ACC112 (cell line): ENCODE data around the gene METTL26.

Experiments
- H2AFZ ChIP-seq: fragments of 200-600 bp; sonication (generic); one replicate; pipeline ENCODE4 v1.6.0; 2017; ENCODE audit warnings: antibody characterized with exemption, low read length; ENCODE audit not compliant: unreplicated experiment
- H3K27ac ChIP-seq: fragments of 200-600 bp; sonication (generic); 2 replicates; pipeline ENCODE4 v1.5.1; 2014; ENCODE audit warnings: low read depth, mild to moderate bottlenecking, antibody characterized with exemption, low read length, moderate library complexity
- H3K27me3 ChIP-seq: fragments of 200-600 bp; sonication (generic); 2 replicates; pipeline ENCODE4 v1.6.1; 2014; ENCODE audit warnings: mild to moderate bottlenecking, antibody characterized with exemption, low read length, moderate library complexity, mixed read lengths; ENCODE audit not compliant: insufficient read depth
- H3K36me3 ChIP-seq: fragments of 200-600 bp; sonication (generic); 2 replicates; pipeline ENCODE4 v1.6.1; 2016; ENCODE audit warnings: mild to moderate bottlenecking, antibody characterized with exemption, low read length, moderate library complexity, mixed read lengths; ENCODE audit not compliant: insufficient read depth
- H3K4me1 ChIP-seq: fragments of 200-600 bp; sonication (generic); one replicate; pipeline ENCODE4 v1.6.1; 2016; ENCODE audit warnings: low read length, mixed read lengths; ENCODE audit not compliant: insufficient read depth, unreplicated experiment, control insufficient read depth
- H3K4me3 ChIP-seq: fragments of 200-600 bp; sonication (generic); 2 replicates; pipeline ENCODE4 v1.5.1; 2014; ENCODE audit warnings: mild to moderate bottlenecking, low read depth, low read length
- H3K79me2 ChIP-seq: fragments of 200-600 bp; sonication (generic); one replicate; pipeline ENCODE4 v1.6.0; 2016; ENCODE audit warnings: low read length; ENCODE audit not compliant: control insufficient read depth, unreplicated experiment, insufficient read depth

The METTL26 gene

DNA sequence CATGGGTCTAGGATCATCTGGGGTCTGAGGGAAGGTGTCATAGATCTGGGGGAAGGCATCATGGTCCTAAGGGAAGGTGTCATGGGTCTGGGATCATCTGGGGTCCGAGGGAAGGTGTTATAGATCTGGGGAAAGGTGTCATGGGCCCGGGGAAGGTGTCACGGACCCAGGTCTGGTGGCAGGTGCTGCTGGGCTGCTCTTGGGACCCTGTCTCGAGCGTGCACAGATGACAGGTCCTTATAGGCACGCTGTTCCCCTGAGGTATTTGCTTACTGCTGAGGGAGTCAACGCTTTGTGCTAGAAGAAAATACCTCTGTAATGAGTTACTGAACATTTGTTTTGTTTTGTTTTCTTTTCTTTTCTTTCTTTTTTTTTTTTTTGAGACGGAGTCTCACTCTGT lies 44.9 kb downstream of the METTL26 start:
- Histone ChIP-seq H3K36me3 (0 out of 2 replicates have a peak, but pooled peaks cover under 1% of the 10 kb centered on the region), H3K4me3 (peak overlapping the region; percentile 99), H3K4me1 (peaks cover 12% of the 10 kb centered on the region), H3K27ac (no peak overlapping the region), H3K27me3 (no peaks in the 10 kb centered on the region), H3K79me2 (peaks cover 43% of the 10 kb centered on the region), H2AFZ (no peak overlapping the region)

DNA sequence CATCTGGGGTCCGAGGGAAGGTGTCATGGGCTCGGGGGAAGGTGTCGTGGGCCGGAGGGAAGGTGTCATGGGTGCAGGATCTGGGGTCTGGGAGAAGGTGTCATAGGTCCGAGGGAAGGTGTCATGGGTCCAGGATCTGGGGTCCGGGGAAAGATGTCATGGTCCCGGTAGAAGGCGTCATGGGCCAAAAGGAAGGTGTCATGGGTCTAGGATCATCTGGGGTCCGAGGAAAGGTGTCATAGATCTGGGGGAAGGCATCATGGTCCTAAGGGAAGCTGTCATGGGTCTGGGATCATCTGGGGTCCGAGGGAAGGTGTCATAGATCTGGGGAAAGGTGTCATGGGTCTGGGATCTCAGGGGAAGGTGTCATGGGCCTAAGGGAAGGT lies 45.3 kb downstream of the METTL26 start:
- no peak overlapping the region for H3K27ac ChIP-seq
- H3K27me3 ChIP-seq, result no peaks in the 10 kb centered on the region
- H3K36me3 ChIP-seq, result no peaks in the 10 kb centered on the region
- H3K4me3 ChIP-seq, result peak overlapping the region; percentile 99
- H2AFZ ChIP-seq, result no peak overlapping the region
- H3K79me2 ChIP-seq, result peaks cover 41% of the 10 kb centered on the region
- H3K4me1 ChIP-seq, result peaks cover 16% of the 10 kb centered on the region

DNA sequence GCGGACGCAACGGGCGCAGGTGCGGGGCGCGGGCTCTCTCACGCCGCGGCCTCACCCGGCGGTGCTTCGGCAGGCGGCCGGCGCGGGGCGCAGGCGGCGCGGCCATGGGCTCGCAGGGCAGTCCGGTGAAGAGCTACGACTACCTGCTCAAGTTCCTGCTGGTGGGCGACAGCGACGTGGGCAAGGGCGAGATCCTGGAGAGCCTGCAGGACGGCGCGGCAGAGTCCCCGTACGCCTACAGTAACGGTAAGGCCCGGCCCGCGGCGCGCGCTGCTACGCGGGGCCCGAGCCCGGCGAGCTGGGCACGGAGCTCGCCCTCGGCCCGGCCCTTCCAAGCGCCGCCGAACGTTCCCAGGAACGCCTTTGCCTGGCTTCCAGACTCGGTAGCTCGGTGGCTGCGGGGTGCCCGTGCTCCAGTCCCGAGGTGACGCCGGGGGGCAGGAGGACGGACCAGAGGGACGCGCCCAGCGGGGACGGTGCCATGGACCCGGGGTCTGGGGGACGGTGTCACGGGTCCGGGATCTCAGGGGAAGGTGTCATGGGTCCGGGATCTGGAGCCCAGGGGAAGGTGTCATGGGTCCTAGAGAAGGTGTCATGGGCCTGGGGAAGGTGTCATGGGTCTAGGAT lies 45.8 kb downstream of the METTL26 start:
- no peaks in the 10 kb centered on the region for H3K36me3 ChIP-seq
- H3K27ac ChIP-seq, result no peak overlapping the region
- H3K4me3 ChIP-seq, result peak overlapping the region; percentile 99
- no peaks in the 10 kb centered on the region for H3K27me3 ChIP-seq
- H2AFZ ChIP-seq, result peak overlapping the region; percentile 87
- H3K79me2 ChIP-seq, result peaks cover 41% of the 10 kb centered on the region
- peaks cover 16% of the 10 kb centered on the region for H3K4me1 ChIP-seq

DNA sequence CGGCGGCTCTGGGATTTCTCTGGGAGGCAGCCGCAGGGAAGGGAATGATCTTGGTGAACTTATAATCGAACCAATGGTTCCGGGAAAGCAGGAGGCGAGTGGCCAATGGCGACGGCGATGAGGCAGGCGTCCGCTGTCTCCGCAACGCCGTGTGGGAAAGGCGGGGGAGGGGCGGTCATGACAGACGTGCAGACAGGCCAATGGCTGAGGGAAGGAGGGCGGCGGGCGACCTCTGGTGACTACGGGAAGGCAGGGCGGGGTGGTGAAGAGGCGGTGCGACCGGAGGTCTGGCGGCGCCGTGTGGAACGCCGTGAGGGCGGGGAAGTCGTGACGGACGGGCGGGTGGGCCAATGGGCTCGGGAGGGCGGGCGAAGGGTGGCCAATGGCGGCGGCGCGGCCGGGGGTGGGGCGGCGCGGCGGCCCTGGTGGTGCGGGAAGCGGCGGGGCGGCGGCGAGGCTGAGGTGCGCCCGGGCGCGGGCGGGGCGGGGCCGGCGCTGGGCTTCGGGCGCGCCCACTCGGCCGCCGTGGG lies 46.4 kb downstream of the METTL26 start, which contains the start of gene RAB40C:
TSS of gene RAB40C (plus strand) at position 409 of the 530 bp plus-strand sequence. CDS start 226 bp downstream, outside the sequence.
- Histone ChIP-seq H2AFZ (peak within 1 kb of the TSS; percentile 95), H3K79me2 (peaks cover 41% of the 10 kb centered on the region), H3K4me1 (peaks cover 16% of the 10 kb centered on the region), H3K36me3 (no peaks in the 10 kb centered on the region), H3K4me3 (peak within 1 kb of the TSS; percentile 100), H3K27me3 (no peaks in the 10 kb centered on the region), H3K27ac (peak within 1 kb of the TSS; percentile 93)

DNA sequence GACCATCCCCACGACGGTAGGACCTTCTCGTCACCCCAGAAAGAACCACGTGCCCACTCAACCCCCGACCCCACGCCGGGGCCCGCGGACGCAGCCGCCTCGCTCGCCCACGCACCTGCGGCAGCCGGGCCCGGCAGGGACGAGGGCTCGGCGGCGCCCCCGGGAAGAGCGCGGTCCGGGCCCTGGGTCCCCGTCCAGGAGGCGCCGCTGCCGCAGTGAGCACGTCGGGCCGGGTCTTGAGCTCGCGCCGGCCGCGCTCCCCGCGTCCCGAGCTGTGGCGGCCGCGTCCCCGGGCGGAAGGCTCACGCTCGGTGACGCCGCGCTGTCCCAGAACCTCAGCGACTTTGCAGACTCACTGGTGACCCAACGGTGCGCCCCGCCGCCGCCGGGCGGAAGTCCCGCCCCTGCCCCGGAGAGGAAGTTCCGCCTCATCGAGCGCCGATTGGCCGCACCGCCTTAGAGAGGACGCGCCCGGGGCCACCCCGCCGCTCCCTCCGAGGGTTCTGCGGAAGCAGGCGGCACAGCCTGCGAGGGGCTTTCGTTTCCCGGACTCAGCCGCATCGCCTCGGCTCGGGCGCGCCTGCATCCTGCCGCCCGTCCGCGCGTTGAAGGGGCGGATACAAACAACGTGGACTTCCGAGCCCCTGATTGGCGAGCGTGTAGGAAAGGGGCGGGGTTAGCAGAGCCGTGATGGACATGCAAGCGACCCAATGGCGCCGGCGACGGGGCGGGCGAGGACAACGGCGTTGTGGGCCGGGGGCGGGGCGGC lies 47.0 kb downstream of the METTL26 start:
- H3K36me3 ChIP-seq, result no peaks in the 10 kb centered on the region
- H3K4me3 ChIP-seq, result peak overlapping the region; percentile 100
- H3K27ac ChIP-seq, result peak overlapping the region; percentile 93
- peak overlapping the region; percentile 95 for H2AFZ ChIP-seq
- H3K27me3 ChIP-seq, result no peaks in the 10 kb centered on the region
- H3K4me1 ChIP-seq, result peaks cover 16% of the 10 kb centered on the region
- H3K79me2 ChIP-seq, result peaks cover 36% of the 10 kb centered on the region

DNA sequence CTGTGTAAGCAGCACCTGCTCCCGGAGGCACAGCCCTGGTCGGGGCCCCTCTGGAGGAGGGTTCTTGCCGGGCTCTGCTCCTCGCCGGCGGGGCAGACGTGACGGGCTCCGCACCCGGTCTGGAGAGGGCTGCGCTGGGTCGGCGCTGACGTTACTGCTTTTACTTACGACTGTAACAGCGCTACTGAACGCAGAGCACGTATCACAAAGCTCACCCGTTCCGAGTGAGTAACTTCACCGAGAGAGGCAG lies 47.5 kb downstream of the METTL26 start:
- Histone ChIP-seq H3K27ac (peak overlapping the region; percentile 93), H3K79me2 (peaks cover 31% of the 10 kb centered on the region), H3K4me1 (peaks cover 16% of the 10 kb centered on the region), H2AFZ (peak overlapping the region; percentile 88), H3K27me3 (no peaks in the 10 kb centered on the region), H3K36me3 (no peaks in the 10 kb centered on the region), H3K4me3 (peak overlapping the region; percentile 100)

DNA sequence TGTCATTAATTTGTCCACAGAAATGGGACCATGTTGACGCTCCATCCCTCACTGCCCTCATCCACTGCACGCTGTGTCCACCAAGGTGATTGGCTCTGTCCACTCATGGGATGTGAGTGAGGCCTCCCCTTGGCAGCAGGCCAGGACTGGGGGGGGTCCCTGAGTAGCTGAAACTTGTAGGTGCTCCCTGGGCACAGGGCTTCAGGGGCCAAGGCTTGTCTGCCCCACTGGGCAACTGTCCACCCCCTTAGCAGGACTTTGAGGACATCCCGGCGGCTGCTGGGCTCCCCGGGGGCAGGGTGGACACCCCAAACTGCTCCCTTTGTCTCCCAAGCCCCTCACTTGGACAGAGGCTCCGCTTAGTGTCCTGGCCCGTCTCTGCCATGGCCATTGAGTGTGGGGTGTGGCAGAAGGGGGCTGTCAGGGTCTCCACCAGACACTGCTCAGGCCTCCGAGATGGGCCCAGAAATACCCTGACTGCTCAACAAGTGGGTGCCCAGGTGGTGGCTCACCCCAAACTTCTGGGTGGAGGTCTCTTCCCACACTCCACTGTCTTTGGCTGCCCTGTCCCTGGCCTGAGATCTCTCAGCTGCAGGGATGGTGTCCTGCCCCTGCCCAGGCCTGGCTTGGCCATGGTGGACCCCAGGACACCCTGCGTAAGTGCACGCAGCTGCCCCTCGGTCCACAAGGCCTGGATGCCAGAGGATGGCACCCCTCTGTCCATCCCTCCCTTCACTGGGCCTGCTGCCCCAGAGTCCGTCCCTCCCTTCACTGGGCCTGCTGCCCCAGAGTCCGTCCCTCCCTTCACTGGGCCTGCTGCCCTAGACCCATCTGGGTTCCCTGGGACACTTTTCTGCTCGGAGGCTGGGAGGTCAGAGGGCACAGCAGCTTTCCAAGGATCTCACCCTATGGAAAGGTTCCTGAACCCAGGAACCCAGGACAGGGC lies 49.2 kb downstream of the METTL26 start:
- Histone ChIP-seq H3K79me2 (peaks cover 19% of the 10 kb centered on the region), H3K36me3 (no peaks in the 10 kb centered on the region), H3K4me1 (peaks cover 16% of the 10 kb centered on the region), H3K27me3 (no peaks in the 10 kb centered on the region), H2AFZ (no peak overlapping the region), H3K27ac (no peak overlapping the region), H3K4me3 (no peak overlapping the region; the same call in 1 of the 2 replicates)

DNA sequence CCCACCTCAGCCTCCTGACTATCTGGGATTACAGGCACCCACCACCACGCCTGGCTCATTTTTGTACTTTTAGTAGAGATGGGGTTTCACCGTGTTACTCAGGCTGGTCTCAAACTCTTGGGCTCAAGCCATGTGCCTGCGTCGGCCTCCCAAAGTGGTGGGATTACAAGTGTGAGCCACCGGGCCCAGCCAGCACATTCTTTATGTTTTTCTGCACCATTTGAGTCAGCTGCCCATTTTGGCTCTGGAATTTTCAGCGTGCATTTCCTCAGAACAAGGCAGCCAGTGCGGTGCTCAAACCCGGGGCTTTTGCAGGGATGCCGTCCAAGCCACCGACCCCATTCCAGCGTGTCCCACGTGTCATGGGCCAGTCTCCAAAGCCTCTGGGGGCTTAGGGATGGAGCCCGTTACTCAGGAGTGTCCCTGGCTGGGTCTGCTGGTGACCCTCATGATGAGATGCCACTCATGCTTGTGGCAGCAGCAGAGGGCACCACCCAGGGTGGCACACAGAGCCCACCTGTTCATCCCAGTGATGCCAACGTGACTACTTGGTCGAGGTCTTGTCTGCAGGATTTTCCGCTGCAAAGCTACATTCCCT lies 50.0 kb downstream of the METTL26 start:
- Histone ChIP-seq H3K36me3 (no peaks in the 10 kb centered on the region), H3K79me2 (peaks cover 17% of the 10 kb centered on the region), H2AFZ (no peak overlapping the region), H3K27me3 (no peaks in the 10 kb centered on the region), H3K4me1 (peaks cover 14% of the 10 kb centered on the region), H3K4me3 (no peak overlapping the region), H3K27ac (no peak overlapping the region)

DNA sequence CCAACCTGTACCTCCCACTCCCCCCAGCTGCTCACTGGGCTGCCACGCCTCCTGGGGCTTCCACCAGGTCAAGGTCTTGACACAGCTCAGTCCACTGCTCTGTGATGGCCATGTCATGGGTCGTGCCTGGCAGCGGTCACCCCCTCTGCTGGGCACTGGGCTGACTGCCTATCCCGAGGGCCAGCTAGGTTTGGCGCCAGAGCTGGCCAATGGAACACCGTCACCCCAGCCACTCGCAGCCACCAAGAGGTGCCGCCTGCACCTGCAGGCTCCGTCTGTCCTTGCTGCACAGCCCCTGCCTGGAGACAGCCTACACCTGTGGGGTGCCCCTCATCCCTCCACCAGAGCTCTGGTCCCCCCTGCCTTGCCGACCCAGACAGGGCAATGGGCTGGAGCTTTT lies 50.8 kb downstream of the METTL26 start:
- Histone ChIP-seq H3K27me3 (no peaks in the 10 kb centered on the region), H3K27ac (no peak overlapping the region), H2AFZ (no peak overlapping the region), H3K4me1 (peaks cover 8% of the 10 kb centered on the region), H3K36me3 (no peaks in the 10 kb centered on the region), H3K79me2 (peaks cover 9% of the 10 kb centered on the region), H3K4me3 (no peak overlapping the region)
